Choroid plexus epithelial cell (primary cell): ENCODE results near the gene CCN6.
"Not testable (repeated sequence)": the region's sequence is repeated elsewhere in the genome, so short reads cannot be mapped to it uniquely, and the experiment has no call there.

Experiments used
- DNase-seq: peaks from one replicate; pipeline ENCODE4 v3.0.0-alpha.2; 2010; ENCODE audit warnings: low read depth
- H3K4me3 ChIP-seq: 2 replicates; pipeline ENCODE4 v1.5.1; 2011; ENCODE audit warnings: low read depth, mild to moderate bottlenecking, control low read depth, low read length, moderate library complexity
- CTCF ChIP-seq: conservative IDR thresholded peaks from 2 replicates; pipeline ENCODE4 v1.5.1; 2011; ENCODE audit warnings: low read depth, mild to moderate bottlenecking, control low read depth, inconsistent platforms, low read length, moderate library complexity

CCN6 gene

DNA sequence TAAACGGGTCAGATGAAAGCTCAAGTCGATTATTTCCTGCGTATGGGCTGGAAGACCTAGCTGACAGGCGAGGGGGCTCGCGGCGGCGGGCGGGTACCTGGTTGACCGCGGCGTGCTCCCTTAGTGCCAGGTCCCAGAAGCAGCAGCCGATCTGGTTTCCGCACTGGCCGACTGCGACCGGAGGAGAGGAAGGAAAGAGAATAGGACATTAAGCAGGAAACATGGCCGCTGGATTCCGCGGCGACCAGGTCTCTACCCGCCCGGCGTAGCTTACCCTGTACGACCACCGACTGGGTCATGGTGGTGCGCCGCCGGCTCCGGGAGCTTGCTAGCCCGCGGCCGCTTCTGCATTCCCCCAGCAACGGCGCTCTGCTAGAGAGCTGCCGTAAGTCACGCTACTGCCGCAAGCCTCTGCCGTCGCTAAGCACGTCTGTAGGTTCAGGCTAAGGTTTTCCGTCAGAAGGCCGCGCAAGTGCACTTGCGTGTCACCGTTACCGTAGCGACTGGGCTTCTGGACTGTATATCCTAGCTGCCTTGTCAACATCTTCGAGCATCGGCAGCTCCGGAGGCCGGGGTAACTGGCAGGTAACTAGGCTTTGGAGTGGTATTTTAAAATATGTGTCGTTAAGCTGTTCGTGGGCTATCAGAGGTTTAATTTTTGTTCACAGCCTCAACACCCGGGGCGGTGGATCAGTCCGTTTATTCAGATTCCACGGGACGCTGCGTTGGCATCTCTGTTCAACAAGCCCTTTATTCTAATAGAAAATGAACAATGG is 33.4 kb downstream of the CCN6 start, which contains the start of the genes FAM229B and TUBE1:
Gene FAM229B (plus strand): TSS at position 456 of the 776 bp plus-strand sequence. CDS start 11,693 bp downstream, outside the sequence.
Gene TUBE1 (minus strand): TSS at position 347 of the 776 bp plus-strand sequence. CDS start 48 bp downstream, at position 299.
- DNase-seq = peak; percentile 99
- TF ChIP-seq CTCF = no peak
- H3K4me3 ChIP-seq = peak within 1 kb of the TSS; percentile 87

- DNase-seq = peak; percentile 8
- peak overlapping the region; percentile 87 for H3K4me3 ChIP-seq
- TF ChIP-seq CTCF = no peak
Observed at GRCh38 chr6:112087916-112088315, 34.0 kb downstream of the CCN6 start.

DNA sequence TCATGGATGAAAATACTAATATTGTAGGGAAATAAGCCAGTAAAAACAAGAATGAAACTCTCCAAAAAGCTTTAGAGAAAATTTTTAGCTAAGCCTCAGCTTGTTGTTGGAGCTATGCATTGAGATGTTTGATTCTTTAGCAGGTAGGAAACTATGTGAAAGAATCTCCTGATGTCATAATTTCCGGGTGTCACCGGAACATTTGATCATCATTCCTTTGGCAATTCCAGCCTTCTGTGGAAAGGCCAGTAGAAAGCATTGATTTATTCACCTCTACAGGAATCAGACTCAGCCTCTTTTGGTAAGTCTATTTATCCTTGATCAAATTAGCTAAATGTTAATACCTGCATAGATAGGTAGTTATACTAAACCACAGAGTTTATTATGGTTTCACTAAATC is 43.0 kb downstream of the CCN6 start:
- no peak for TF ChIP-seq CTCF
- DNase-seq = no peak
- H3K4me3 ChIP-seq = no peak overlapping the region

- DNase-seq = no peak
- TF ChIP-seq CTCF = no peak
- H3K4me3 ChIP-seq = no peak overlapping the region
Observed at GRCh38 chr6:112100561-112100960, 46.7 kb downstream of the CCN6 start.

GRCh38 chr6:112106026-112106425 is 52.1 kb downstream of the CCN6 start:
- H3K4me3 ChIP-seq, DNase-seq: not testable (repeated sequence)

GRCh38 chr6:112106562-112106961 is 52.7 kb downstream of the CCN6 start:
- TF ChIP-seq CTCF = no peak
- DNase-seq = no peak
- H3K4me3 ChIP-seq = no peak overlapping the region

DNA sequence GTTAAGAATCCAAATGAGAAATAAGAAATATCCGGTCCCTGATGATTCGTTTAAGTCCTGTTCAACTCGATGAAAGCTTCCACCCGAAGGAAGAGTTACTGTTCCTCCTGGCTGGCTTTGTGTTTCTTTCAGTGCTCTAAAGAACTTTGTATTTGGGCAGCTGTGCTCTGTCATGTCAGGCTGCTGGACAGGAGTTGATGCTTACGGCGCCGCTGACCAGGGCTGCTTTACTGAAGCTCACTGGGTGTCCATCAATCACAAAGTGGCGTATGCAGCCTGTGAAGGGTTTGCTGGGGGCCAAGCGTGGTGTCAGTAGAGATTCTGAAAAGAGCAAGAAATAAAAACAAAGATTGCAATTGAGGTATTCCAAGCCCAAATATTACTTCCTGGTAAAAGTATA is 55.4 kb downstream of the CCN6 start:
- H3K4me3 ChIP-seq = no peak overlapping the region
- TF ChIP-seq CTCF = no peak
- no peak for DNase-seq
